ENCODE measurements around the gene DNAH11.

GRCh38 chr7:21916176-21916575 lies 373.3 kb downstream of the DNAH11 start:
- TF ChIP-seq POLR2A (IDR thresholded peaks at IDR 0.05; ENCODE audit: low read depth, low read length) (no peak), RFX5 (IDR thresholded peaks at IDR 0.05; ENCODE audit: low read depth, low read length) (no peak), CTCF (conservative IDR thresholded peaks at IDR 0.05; ENCODE audit: low read depth, low read length) (no peak), FOS (IDR thresholded peaks at IDR 0.05; ENCODE audit: low read depth, low read length) (no peak), RAD21 (IDR thresholded peaks at IDR 0.05; ENCODE audit: low read length) (no peak), ELK1 (IDR thresholded peaks at IDR 0.05; ENCODE audit: borderline replicate concordance, low read depth, low read length) (no peak), MAZ (IDR thresholded peaks at IDR 0.05; ENCODE audit: borderline replicate concordance, low read depth, low read length) (no peak), RCOR1 (IDR thresholded peaks at IDR 0.05; ENCODE audit: insufficient replicate concordance, low read length) (no peak), MAFK (IDR thresholded peaks at IDR 0.05; ENCODE audit: low read depth, low read length) (no peak), USF2 (IDR thresholded peaks at IDR 0.05; ENCODE audit: low read depth, low read length) (no peak), CHD1 (IDR thresholded peaks at IDR 0.05; ENCODE audit: low read depth, low read length) (no peak)

All from IMR-90 (cell line).